Stomach smooth muscle (tissue), 2 donors: ENCODE measurements around the gene ETV6.
A peak's percentile ranks its signal among the peaks of the same experiment; 100 is the strongest.

ENCODE experiments used
- H3K27ac ChIP-seq: one replicate; pipeline ENCODE4 v1.7.0; 2013; ENCODE audit warnings: mild to moderate bottlenecking, low read length, inconsistent platforms
- H3K27me3 ChIP-seq, 2 donors: one replicate each; pipeline ENCODE4 v1.7.0; 2013; ENCODE audit warnings: low read length in 2 of 2; ENCODE audit not compliant: insufficient read depth in 2 of 2, control insufficient read depth in 1 of 2
- H3K36me3 ChIP-seq, 2 donors: one replicate each; pipeline ENCODE4 v1.7.0; 2013; ENCODE audit warnings: low read length in 2 of 2; ENCODE audit not compliant: control insufficient read depth in 2 of 2, insufficient read depth in 2 of 2
- H3K4me1 ChIP-seq: one replicate; pipeline ENCODE4 v1.7.0; 2013; ENCODE audit warnings: low read length; ENCODE audit not compliant: control insufficient read depth, insufficient read depth
- H3K4me3 ChIP-seq, 2 donors: one replicate each; pipeline ENCODE4 v1.7.0; 2013; ENCODE audit warnings: low read length in 2 of 2
- H3K9ac ChIP-seq, 2 donors: one replicate each; pipeline ENCODE4 v1.7.0; 2013; ENCODE audit warnings: low read length in 2 of 2, mild to moderate bottlenecking in 1 of 2
- H3K9me3 ChIP-seq, 2 donors: one replicate each; pipeline ENCODE4 v1.7.0; 2013; ENCODE audit warnings: low read length in 2 of 2; ENCODE audit not compliant: control insufficient read depth in 2 of 2
- donor health status: healthy.
- donor health status: Pancreatic carcinoma.

ETV6 gene

DNA sequence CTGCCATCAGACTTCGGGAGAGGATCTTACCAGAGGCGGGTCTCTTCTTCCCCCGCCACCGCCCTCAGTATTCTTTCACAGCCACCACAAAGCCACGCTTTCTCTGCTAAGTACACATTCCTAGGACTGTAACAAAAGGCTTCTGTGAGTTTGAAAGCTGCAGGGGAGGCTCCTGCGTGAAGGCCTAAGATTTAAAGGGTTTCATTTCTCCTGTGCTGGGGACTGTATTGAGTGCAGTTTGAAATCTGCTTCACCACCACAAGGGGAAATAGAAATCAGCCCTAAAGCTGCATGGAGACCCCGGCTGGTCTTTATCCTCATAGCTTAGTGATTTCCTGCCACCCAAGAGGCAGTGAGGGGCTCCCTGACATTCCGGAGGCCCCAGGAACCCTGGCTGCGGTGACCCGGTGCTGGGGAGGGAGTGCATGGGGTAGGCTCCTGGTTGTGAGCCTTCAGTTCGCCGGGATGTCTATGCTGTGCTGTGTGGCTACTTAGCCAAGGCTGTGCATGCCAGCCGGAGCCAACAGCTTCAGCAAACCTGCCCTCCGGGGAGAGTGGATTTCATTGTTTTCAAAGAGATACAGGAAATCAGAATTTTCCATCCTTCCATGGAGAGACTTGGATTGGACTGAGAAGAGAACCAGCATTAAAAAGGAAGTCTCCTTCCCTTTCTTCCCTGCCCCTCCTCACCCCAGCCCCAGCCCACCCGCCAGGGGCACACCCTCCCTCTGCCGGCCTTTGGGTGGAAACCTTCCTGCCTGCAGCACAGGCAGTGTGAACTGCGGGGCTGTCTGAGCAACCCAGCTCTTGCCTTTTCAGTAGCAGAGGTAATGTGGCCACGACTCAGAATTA, 163.3 kb downstream of the ETV6 start:
- Histone ChIP-seq H3K4me3 (peak overlapping the region; percentile 61 to 69), H3K9ac (peak overlapping the region; percentile 62 to 68), H3K4me1 (peaks cover 44% of the 10 kb centered on the region)

GRCh38 chr12:11813438-11813813, 164.0 kb downstream of the ETV6 start:
- Histone ChIP-seq H3K27me3 (no peaks in the 10 kb centered on the region), H3K36me3 (peaks cover 0 to 2% of the 10 kb centered on the region in 2 donors), H3K9me3 (no peaks in the 10 kb centered on the region), H3K4me1 (peaks cover 44% of the 10 kb centered on the region), H3K4me3 (peak overlapping the region; percentile 61 to 69), H3K9ac (peak overlapping the region; percentile 36 to 68), H3K27ac (peak overlapping the region; percentile 78)

More for the DNA sequence above, 163.3 kb downstream of the ETV6 start:
- H3K36me3 ChIP-seq, result peaks cover 0 to under 1% of the 10 kb centered on the region in 2 donors
- H3K27me3 ChIP-seq, result no peaks in the 10 kb centered on the region
- H3K9me3 ChIP-seq, result no peaks in the 10 kb centered on the region
- H3K27ac ChIP-seq, result peak overlapping the region; percentile 78

DNA sequence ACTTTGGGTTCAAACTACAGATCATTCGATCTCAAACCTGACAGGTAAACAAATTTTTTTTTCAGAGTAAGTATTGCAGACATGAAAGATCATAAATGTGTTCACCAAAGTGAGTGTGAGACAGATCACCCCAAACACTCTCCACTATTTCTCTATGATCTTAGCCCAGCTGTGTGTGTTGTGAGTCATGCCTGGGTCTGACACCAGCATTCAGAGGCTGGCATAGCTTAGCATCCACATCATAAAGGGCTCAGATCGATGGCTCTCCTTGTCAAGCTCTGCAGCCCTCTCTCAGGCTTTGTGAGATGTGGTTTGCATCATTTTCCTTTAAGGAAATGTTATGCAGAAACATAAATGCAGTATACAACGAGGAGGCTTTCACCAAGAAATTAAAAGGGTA, 164.9 kb downstream of the ETV6 start:
- no peak overlapping the region for H3K4me3 ChIP-seq
- peaks cover 3 to 5% of the 10 kb centered on the region in 2 donors for H3K36me3 ChIP-seq
- no peaks in the 10 kb centered on the region for H3K27me3 ChIP-seq
- peaks cover 49% of the 10 kb centered on the region for H3K4me1 ChIP-seq
- H3K27ac ChIP-seq, result no peak overlapping the region
- no peaks in the 10 kb centered on the region for H3K9me3 ChIP-seq
- no peak overlapping the region for H3K9ac ChIP-seq

- peaks cover 49% of the 10 kb centered on the region for H3K4me1 ChIP-seq
- peaks cover 3 to 7% of the 10 kb centered on the region in 2 donors for H3K36me3 ChIP-seq
- H3K27ac ChIP-seq, result peak overlapping the region; percentile 24
- no peak overlapping the region for H3K9ac ChIP-seq
- no peak overlapping the region for H3K4me3 ChIP-seq
- H3K9me3 ChIP-seq, result no peaks in the 10 kb centered on the region
- no peaks in the 10 kb centered on the region for H3K27me3 ChIP-seq
Observed at GRCh38 chr12:11815397-11815796, 165.9 kb downstream of the ETV6 start.

GRCh38 chr12:11819643-11820042, 170.2 kb downstream of the ETV6 start:
- H3K27ac ChIP-seq, result no peak overlapping the region
- H3K9ac ChIP-seq, result no peak overlapping the region
- H3K4me3 ChIP-seq, result no peak overlapping the region
- H3K4me1 ChIP-seq, result peaks cover 34% of the 10 kb centered on the region
- peaks cover 3 to 10% of the 10 kb centered on the region in 2 donors for H3K36me3 ChIP-seq
- H3K27me3 ChIP-seq, result no peaks in the 10 kb centered on the region
- H3K9me3 ChIP-seq, result no peaks in the 10 kb centered on the region

DNA sequence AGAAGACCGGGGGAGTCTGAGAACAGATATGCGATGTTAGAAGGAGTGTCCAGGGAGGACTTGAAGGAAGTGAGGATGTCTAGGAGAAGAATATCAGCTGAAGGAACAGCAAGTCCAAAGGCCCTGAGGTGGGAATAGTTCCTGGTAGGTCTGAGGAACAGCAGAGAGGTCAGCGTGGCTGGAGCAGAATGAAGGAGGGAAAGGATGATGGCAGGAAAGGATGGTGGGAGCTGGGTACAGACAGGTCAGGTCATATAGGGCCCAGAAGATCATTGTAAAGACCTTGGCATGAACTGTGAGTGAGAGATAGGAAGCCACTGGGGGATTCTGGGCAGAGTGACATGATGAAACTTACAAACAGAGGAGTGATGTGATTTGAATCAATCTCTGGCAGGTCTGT, 171.0 kb downstream of the ETV6 start:
- H3K9me3 ChIP-seq, result no peaks in the 10 kb centered on the region
- peaks cover 28% of the 10 kb centered on the region for H3K4me1 ChIP-seq
- peaks cover 3 to 10% of the 10 kb centered on the region in 2 donors for H3K36me3 ChIP-seq
- no peak overlapping the region for H3K27ac ChIP-seq
- H3K4me3 ChIP-seq, result no peak overlapping the region
- H3K9ac ChIP-seq, result no peak overlapping the region
- H3K27me3 ChIP-seq, result no peaks in the 10 kb centered on the region

DNA sequence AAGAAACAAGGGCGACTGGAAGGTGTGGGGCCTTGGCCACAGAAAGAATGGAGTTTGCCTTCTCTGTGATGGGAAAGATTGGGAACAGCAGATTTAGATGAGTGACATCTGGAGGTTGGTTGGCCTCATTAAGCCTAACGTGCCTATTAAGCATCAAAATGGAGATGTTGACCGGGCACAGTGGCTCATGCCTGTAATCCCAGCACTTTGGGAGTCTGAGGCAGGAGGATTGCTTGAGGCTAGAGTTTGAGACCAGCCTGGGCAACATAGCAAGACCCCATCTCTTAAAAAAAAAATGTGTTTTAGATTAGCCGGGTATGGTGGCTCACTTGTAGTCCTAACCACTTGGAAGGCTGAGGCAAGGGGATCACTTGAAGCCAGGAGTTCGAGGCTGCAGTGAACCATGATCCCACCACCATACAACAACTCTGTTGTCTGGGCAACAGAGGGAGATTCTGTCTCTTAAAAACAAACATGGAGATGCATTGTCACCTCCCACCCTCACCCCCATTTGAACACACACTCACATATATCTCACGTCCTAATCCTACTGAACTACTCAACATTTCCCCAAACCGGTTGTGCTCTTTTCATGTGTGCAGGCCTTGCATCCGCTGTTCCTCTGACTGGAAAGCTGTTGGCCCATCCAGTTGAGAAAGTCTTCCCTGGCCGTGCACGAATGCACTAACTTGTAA, 172.1 kb downstream of the ETV6 start:
- H3K27ac ChIP-seq, result no peak overlapping the region
- H3K9me3 ChIP-seq, result no peaks in the 10 kb centered on the region
- peaks cover 33% of the 10 kb centered on the region for H3K4me1 ChIP-seq
- peak overlapping the region in 1 of 2 donors; percentile 29 for H3K4me3 ChIP-seq
- peaks cover 3 to 10% of the 10 kb centered on the region in 2 donors for H3K36me3 ChIP-seq
- no peak overlapping the region for H3K9ac ChIP-seq
- H3K27me3 ChIP-seq, result no peaks in the 10 kb centered on the region

DNA sequence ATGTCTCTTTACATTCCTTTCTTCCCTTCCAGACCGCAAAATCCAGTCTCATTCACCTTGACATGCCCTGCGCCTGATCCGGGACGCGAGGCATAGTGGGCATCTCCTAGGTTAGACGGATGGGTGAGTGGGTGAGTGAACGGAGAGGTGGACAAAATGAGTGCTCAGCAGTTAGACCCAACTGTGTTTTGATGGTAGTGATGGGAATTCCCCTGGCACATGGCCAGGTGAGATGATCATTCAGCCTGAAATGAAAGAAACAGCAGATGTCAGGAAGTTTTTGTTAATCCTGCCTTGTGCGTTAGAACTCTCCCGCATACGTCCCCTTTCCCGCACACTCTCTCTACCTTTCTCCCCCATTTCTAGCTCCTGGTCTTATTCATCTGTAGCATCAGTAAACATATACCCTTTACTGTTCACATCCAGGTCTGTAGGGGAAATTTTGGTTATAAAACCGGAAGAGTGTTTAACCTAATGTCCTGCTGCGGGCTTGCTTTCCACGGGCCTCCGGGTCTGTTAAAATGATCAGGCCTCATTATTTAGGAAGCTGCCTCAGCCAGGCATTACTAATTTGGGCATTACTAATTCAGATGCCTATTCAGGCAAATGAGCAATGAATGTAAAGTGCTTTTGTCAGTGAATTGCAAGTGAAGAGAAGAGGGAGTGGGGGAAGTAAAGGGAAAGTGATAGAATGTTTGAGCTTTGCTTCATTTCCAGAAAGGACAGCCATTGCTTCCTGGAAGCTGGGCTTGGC, 172.8 kb downstream of the ETV6 start:
- H3K9me3 ChIP-seq, result no peaks in the 10 kb centered on the region
- peaks cover 3 to 10% of the 10 kb centered on the region in 2 donors for H3K36me3 ChIP-seq
- peak overlapping the region; percentile 58 for H3K27ac ChIP-seq
- H3K4me1 ChIP-seq, result peaks cover 39% of the 10 kb centered on the region
- H3K9ac ChIP-seq, result peak overlapping the region in 1 of 2 donors; percentile 29
- no peaks in the 10 kb centered on the region for H3K27me3 ChIP-seq
- peak overlapping the region in 1 of 2 donors; percentile 29 for H3K4me3 ChIP-seq

- Histone ChIP-seq H3K4me3 (no peak overlapping the region), H3K4me1 (peaks cover 42% of the 10 kb centered on the region), H3K27me3 (no peaks in the 10 kb centered on the region), H3K27ac (no peak overlapping the region), H3K9me3 (no peaks in the 10 kb centered on the region), H3K36me3 (peaks cover 3 to 8% of the 10 kb centered on the region in 2 donors), H3K9ac (peak overlapping the region in 1 of 2 donors; percentile 29)
Observed at GRCh38 chr12:11823043-11823442, 173.6 kb downstream of the ETV6 start.

- Histone ChIP-seq H3K27ac (no peak overlapping the region), H3K9ac (no peak overlapping the region), H3K4me1 (peaks cover 40% of the 10 kb centered on the region), H3K9me3 (no peaks in the 10 kb centered on the region), H3K4me3 (no peak overlapping the region), H3K27me3 (no peaks in the 10 kb centered on the region), H3K36me3 (peaks cover 3 to 8% of the 10 kb centered on the region in 2 donors)
Observed at GRCh38 chr12:11823593-11823992, 174.1 kb downstream of the ETV6 start.
